ENCODE measurements around the gene CLEC14A.

The CLEC14A gene

DNA sequence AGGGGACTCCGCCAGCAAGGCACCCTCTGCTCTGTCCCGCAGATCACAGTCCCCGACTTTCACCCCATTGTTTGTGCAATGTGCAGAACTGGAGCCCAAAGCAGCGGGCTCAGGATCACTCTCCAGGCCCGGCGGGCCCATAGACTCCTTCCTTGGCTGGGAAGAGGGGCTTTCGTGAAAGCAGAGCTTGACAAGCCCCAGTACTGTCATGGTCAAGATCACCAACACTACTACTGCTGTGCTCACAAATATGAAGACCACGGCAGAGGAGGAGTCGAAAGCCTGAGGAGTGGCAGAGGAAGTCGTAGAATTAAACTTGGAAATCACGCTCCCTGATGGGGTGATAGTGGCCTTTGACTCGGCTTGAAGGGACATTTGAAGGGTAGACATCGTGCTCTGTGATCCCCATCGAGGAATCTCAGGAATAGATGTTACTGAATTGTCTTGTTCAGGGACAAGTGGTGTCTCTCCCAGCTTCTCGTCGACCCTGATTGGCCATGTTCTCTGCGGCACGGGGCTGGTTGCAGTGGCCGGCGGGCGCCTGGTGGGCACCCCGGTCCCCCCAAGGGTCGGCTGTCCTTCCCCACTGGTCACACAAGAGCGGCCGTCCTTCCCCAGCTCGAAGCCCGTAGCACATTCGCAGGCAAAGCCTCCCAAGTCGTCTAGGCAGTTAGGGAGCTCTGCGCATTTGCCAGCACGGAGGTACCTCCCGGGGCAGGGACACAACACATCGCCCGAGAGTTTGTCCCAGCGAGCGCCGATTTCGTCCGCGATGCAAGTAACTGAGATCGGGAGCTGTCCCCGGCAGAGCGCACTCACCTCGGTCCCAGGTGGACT is 1.1 kb downstream of the CLEC14A start:
- no peaks in the 10 kb centered on the region for H3K9me3 Mint-ChIP-seq
- peaks cover 67% of the 10 kb centered on the region for H3K27me3 Mint-ChIP-seq (ENCODE audit: low read depth)
- peak overlapping the region; percentile 51 to 68 (median 65) for H3K4me3 Mint-ChIP-seq
- H3K36me3 Mint-ChIP-seq (ENCODE audit: low read depth), result no peaks in the 10 kb centered on the region
- no peak for TF ChIP-seq CTCF (IDR thresholded peaks at IDR 0.05; ENCODE audit: unreplicated experiment in 3 of 3)
- no peaks in the 10 kb centered on the region for H3K4me1 Mint-ChIP-seq
- H3K27ac Mint-ChIP-seq, result no peak overlapping the region

- no peaks in the 10 kb centered on the region for H3K4me1 Mint-ChIP-seq
- TF ChIP-seq CTCF (IDR thresholded peaks at IDR 0.05; ENCODE audit: unreplicated experiment in 3 of 3), result no peak
- H3K4me3 Mint-ChIP-seq, result peak overlapping the region in 1 of 3 experiments; percentile 22
These were observed 2.2 kb downstream of the CLEC14A start for GRCh38 chr14:38253676-38254075.

GRCh38 chr14:38252066-38252710 is 3.7 kb downstream of the CLEC14A start:
- no peak for TF ChIP-seq CTCF (IDR thresholded peaks at IDR 0.05; ENCODE audit: unreplicated experiment in 3 of 3)
- Mint-ChIP-seq H3K27ac (no peak overlapping the region), H3K4me1 (no peaks in the 10 kb centered on the region), H3K27me3 (ENCODE audit: low read depth) (peaks cover 59% of the 10 kb centered on the region), H3K9me3 (no peaks in the 10 kb centered on the region), H3K36me3 (ENCODE audit: low read depth) (no peaks in the 10 kb centered on the region), H3K4me3 (no peak overlapping the region)

More at GRCh38 chr14:38253676-38254075, 2.2 kb downstream of the CLEC14A start:
- Mint-ChIP-seq H3K27ac (no peak overlapping the region), H3K9me3 (no peaks in the 10 kb centered on the region), H3K36me3 (ENCODE audit: low read depth) (no peaks in the 10 kb centered on the region), H3K27me3 (ENCODE audit: low read depth) (peaks cover 65% of the 10 kb centered on the region)

GRCh38 chr14:38250331-38250730 is 5.6 kb downstream of the CLEC14A start:
- no peaks in the 10 kb centered on the region for H3K4me1 Mint-ChIP-seq
- no peaks in the 10 kb centered on the region for H3K36me3 Mint-ChIP-seq (ENCODE audit: low read depth)
- TF ChIP-seq CTCF (IDR thresholded peaks at IDR 0.05; ENCODE audit: unreplicated experiment in 3 of 3), result no peak
- no peak overlapping the region for H3K4me3 Mint-ChIP-seq
- H3K9me3 Mint-ChIP-seq, result no peaks in the 10 kb centered on the region
- peaks cover 43% of the 10 kb centered on the region for H3K27me3 Mint-ChIP-seq (ENCODE audit: low read depth)
- no peak overlapping the region for H3K27ac Mint-ChIP-seq

- H3K4me1 Mint-ChIP-seq, result no peaks in the 10 kb centered on the region
- no peak overlapping the region for H3K27ac Mint-ChIP-seq
- peaks cover 24% of the 10 kb centered on the region for H3K27me3 Mint-ChIP-seq (ENCODE audit: low read depth)
- no peaks in the 10 kb centered on the region for H3K9me3 Mint-ChIP-seq
- no peak for TF ChIP-seq CTCF (IDR thresholded peaks at IDR 0.05; ENCODE audit: unreplicated experiment in 3 of 3)
- no peaks in the 10 kb centered on the region for H3K36me3 Mint-ChIP-seq (ENCODE audit: low read depth)
- no peak overlapping the region for H3K4me3 Mint-ChIP-seq
These were observed 7.4 kb downstream of the CLEC14A start for GRCh38 chr14:38248321-38249028.
